Pancreas (tissue), 10 donors: ENCODE results near the gene SUN1. TPM values are rescaled to one million over a fixed set of nuclear protein-coding genes. Genes with fewer than 3 reads are reported as not detected.

ENCODE experiments used
- ATAC-seq, 4 donors: fragments of 200-7000 bp; cut with Tn5 transposase; one replicate each; pipeline versions ENCODE4 v1.8.0 to v1.9.1; 2020; ENCODE audit warnings: mild to moderate bottlenecking in 4 of 4, moderate library complexity in 4 of 4
- DNase-seq, 6 donors: peaks; one replicate each; pipeline ENCODE4 v3.0.0-alpha.2; 2020
- FAIRE-seq: peaks from 2 replicates; lab custom pipeline; 2012; peaks lifted over from hg19 to GRCh38; lab: Jason Lieb, UNC
- H3K27ac ChIP-seq, 4 donors: fragments of 200-600 bp; sonication (generic); 1 replicate in 3 of 4; 2 replicates in 1 of 4; pipeline versions ENCODE4 v1.5.0 to v1.8.0; 2020
- H3K27me3 ChIP-seq, 4 donors: fragments of 200-600 bp; one replicate each; pipeline ENCODE4 v1.8.0; 2021
- H3K36me3 ChIP-seq, 3 donors: fragments of 200-600 bp; sonication (generic) in 1 of 3; one replicate each; pipeline versions ENCODE4 v1.5.0 to v1.8.0; 2020 to 2021
- H3K4me1 ChIP-seq, 3 donors: fragments of 200-600 bp; one replicate each; pipeline ENCODE4 v1.8.0; 2021
- H3K4me3 ChIP-seq, 4 donors: fragments of 200-600 bp; sonication (generic) in 2 of 4; one replicate each; pipeline versions ENCODE4 v1.5.0 to v1.8.0; 2020 to 2021
- H3K9me3 ChIP-seq, 4 donors: fragments of 200-600 bp; one replicate each; pipeline ENCODE4 v1.8.0; 2021
- CTCF ChIP-seq, 4 donors: fragments of 200-600 bp; sonication (generic) in 3 of 4; IDR thresholded peaks; one replicate each; pipeline versions ENCODE4 v1.5.0 to v1.8.0; 2021; ENCODE audit warnings: antibody characterized with exemption in 4 of 4
- WGBS, 2 donors: extraction: QIAGEN DNeasy Blood & Tissue Kit; methylation state at CpG; one replicate each; pipeline ENCODE4 v1.1.7; 2013; 5-methylcytosine and 5-hydroxymethylcytosine counted together
- intact Hi-C, 3 donors: fragments of 100-400 bp; cut with DNase I; formaldehyde crosslinking; loops; one replicate each; pipeline versions ENCODE4 v1.11.1 to v1.14.2; 2022
- polyA plus RNA-seq, 2 donors: library from polyadenylated mRNA; stranded (reverse); fragments of 200-250 nt; gene quantifications; one replicate each; pipeline ENCODE4 v1.2.3, GENCODE V29; 2013
- total RNA-seq, 6 donors: library from RNA; stranded (reverse); fragmentation: NEBNext Ultra II Directional in 4 of 6; extraction: Animal tissue kit (Norgen Biotek cat#: 25700) in 4 of 6; gene quantifications; one replicate each; pipeline versions ENCODE4 v1.2.1 to v1.2.4, GENCODE V29; 2021 to 2023
- donor health status: healthy with polysubstance abuse.
- donor health status: DM: no; HTN: no; CAD: no; lungs with moderate emphysema.
- donor health status: DM: no; HTN: no; CAD: no.
- donor health status: control.
- donor health status: control.
- donor health status: Bipolar disorder and iron deficiency.
- donor health status: DM: yes; HTN: yes; CAD: no.
- donor health status: DM: no; HTN: no; CAD: no.
- donor health status: DM: no; HTN: no; CAD: no.
- donor health status: DM: yes; HTN: yes; CAD: no.

The SUN1 gene
- total and polyA plus RNA-seq, 8 donors, result 42.6 to 93.2 (median 55.9) TPM

- WGBS, 2 donors, result 93 to 96% methylated on average over 14 of the region's 14 CpGs
- intact Hi-C loops, result no loop called here
- TF ChIP-seq CTCF (IDR thresholded peaks at IDR 0.05), result no peak
- DNase-seq (peak in 1 of 6 donors; percentile 7), FAIRE-seq (no peak), ATAC-seq (no peak)
- peaks cover 7 to 50% (median 22%) of the 10 kb centered on the region in 3 donors for H3K36me3 ChIP-seq
- no peaks in the 10 kb centered on the region for H3K9me3 ChIP-seq
- no peaks in the 10 kb centered on the region for H3K4me1 ChIP-seq
- H3K27me3 ChIP-seq, result no peaks in the 10 kb centered on the region
- no peak overlapping the region for H3K27ac ChIP-seq
- H3K4me3 ChIP-seq, result no peak overlapping the region
Observed at GRCh38 chr7:849145-849544, 16.9 kb downstream of the SUN1 start.

- DNase-seq (peak in 1 of 6 donors; percentile 3), FAIRE-seq (no peak), ATAC-seq (no peak)
- H3K36me3 ChIP-seq, result peaks cover 7 to 50% (median 23%) of the 10 kb centered on the region in 3 donors
- no peak for TF ChIP-seq CTCF (IDR thresholded peaks at IDR 0.05)
- no peaks in the 10 kb centered on the region for H3K27me3 ChIP-seq
- intact Hi-C loops, result no loop called here
- H3K4me3 ChIP-seq, result no peak overlapping the region
- H3K27ac ChIP-seq, result no peak overlapping the region
- WGBS, 2 donors, result 93% methylated on average over 19 of the region's 19 CpGs
- H3K4me1 ChIP-seq, result no peaks in the 10 kb centered on the region
- H3K9me3 ChIP-seq, result no peaks in the 10 kb centered on the region
Observed at GRCh38 chr7:849781-850180, 17.5 kb downstream of the SUN1 start.

- DNase-seq (peak in 1 of 6 donors; percentile 6), FAIRE-seq (no peak)
- peaks cover 7 to 56% (median 23%) of the 10 kb centered on the region in 3 donors for H3K36me3 ChIP-seq
Observed at GRCh38 chr7:851204-851603, 18.9 kb downstream of the SUN1 start.

GRCh38 chr7:853366-854117 lies 21.3 kb downstream of the SUN1 start:
- FAIRE-seq, result no peak

More at GRCh38 chr7:851204-851603, 18.9 kb downstream of the SUN1 start:
- Histone ChIP-seq H3K4me3 (no peak overlapping the region), H3K27me3 (no peaks in the 10 kb centered on the region), H3K9me3 (no peaks in the 10 kb centered on the region), H3K4me1 (no peaks in the 10 kb centered on the region), H3K27ac (no peak overlapping the region)
- TF ChIP-seq CTCF (IDR thresholded peaks at IDR 0.05), result no peak
- 88 to 90% methylated on average over 14 of the region's 14 CpGs for WGBS, 2 donors
- intact Hi-C loops, result no loop called here
- ATAC-seq, result no peak

More at GRCh38 chr7:853366-854117, 21.3 kb downstream of the SUN1 start:
- Histone ChIP-seq H3K4me3 (no peak overlapping the region), H3K4me1 (no peaks in the 10 kb centered on the region), H3K36me3 (peaks cover 7 to 74% (median 23%) of the 10 kb centered on the region in 3 donors), H3K9me3 (no peaks in the 10 kb centered on the region), H3K27ac (no peak overlapping the region), H3K27me3 (no peaks in the 10 kb centered on the region)
- intact Hi-C loops, result no loop called here
- TF ChIP-seq CTCF (IDR thresholded peaks at IDR 0.05), result no peak
- WGBS, 2 donors, result 92 to 93% methylated on average over 33 of the region's 33 CpGs
- ATAC-seq (no peak), DNase-seq (peak in 2 of 6 donors; percentile 11 to 44)
